Measurements from ENCODE around the gene DUSP6. TPM values are rescaled to one million over a fixed set of nuclear protein-coding genes. Genes with fewer than 3 reads are reported as not detected.

DUSP6 gene
- total and polyA plus RNA-seq, 2 experiments from 2014 or later = 96.1 to 112 TPM

GRCh38 chr12:89383235-89384049 lies 31.1 kb upstream of the DUSP6 start:
- H4K20me1 ChIP-seq (ENCODE audit: insufficient read depth) = no peaks in the 10 kb centered on the region
- H3K9ac ChIP-seq = peak overlapping the region; percentile 2; the same call in 1 of the 2 replicates
- H3K9me3 ChIP-seq (ENCODE audit: low read depth) = no peaks in the 10 kb centered on the region
- peak overlapping the region; percentile 56 for H3K27ac ChIP-seq
- in situ Hi-C loops (cut with MboI) = no loop called here
- H3F3A ChIP-seq (ENCODE audit: insufficient read depth) = peaks cover 33% of the 10 kb centered on the region
- H3K4me2 ChIP-seq (ENCODE audit: unreplicated experiment) = peak overlapping the region; percentile 76
- H3K36me3 ChIP-seq (ENCODE audit: low read depth) = no peaks in the 10 kb centered on the region
- no peaks in the 10 kb centered on the region for H3K27me3 ChIP-seq (replicated peaks; ENCODE audit: insufficient read depth)
- DNase-seq = peak; percentile 32
- no peaks in the 10 kb centered on the region for H3K79me2 ChIP-seq (ENCODE audit: insufficient read depth)
- peak overlapping the region; percentile 58; the same call in 1 of the 2 replicates for H2AFZ ChIP-seq
- 59 to 61% methylated on average over 6 of the region's 6 CpGs for WGBS, 2 experiments (ENCODE audit: low coverage in 1 of 2, low lambda C conversion rate in 2 of 2, missing lambda C conversion rate in 2 of 2)
- TF ChIP-seq EZH2phosphoT487 (IDR thresholded peaks at IDR 0.05; ENCODE audit: insufficient read depth, low read depth) (no peak), EZH2 (IDR thresholded peaks at IDR 0.05; ENCODE audit: insufficient read depth, poor library complexity, severe bottlenecking) (no peak)
- peak overlapping the region; percentile 38 for H3K4me3 ChIP-seq
- H3K4me1 ChIP-seq (ENCODE audit: insufficient read depth) = peaks cover 27% of the 10 kb centered on the region
- no peaks in the 10 kb centered on the region for H3K9me2 ChIP-seq (ENCODE audit: insufficient read depth)

- in situ Hi-C loops (cut with MboI) = no loop called here
- no peak for TF ChIP-seq EZH2phosphoT487 (IDR thresholded peaks at IDR 0.05; ENCODE audit: insufficient read depth, low read depth)
- TF ChIP-seq EZH2 (IDR thresholded peaks at IDR 0.05; ENCODE audit: insufficient read depth, poor library complexity, severe bottlenecking) = no peak
- 57 to 60% methylated on average over 5 of the region's 5 CpGs for whole genome bisulfite sequencing, 2 experiments (ENCODE audit: low coverage in 1 of 2, low lambda C conversion rate in 2 of 2, missing lambda C conversion rate in 2 of 2)
These were observed 30.0 kb upstream of the DUSP6 start for GRCh38 chr12:89382328-89382727.

DNA sequence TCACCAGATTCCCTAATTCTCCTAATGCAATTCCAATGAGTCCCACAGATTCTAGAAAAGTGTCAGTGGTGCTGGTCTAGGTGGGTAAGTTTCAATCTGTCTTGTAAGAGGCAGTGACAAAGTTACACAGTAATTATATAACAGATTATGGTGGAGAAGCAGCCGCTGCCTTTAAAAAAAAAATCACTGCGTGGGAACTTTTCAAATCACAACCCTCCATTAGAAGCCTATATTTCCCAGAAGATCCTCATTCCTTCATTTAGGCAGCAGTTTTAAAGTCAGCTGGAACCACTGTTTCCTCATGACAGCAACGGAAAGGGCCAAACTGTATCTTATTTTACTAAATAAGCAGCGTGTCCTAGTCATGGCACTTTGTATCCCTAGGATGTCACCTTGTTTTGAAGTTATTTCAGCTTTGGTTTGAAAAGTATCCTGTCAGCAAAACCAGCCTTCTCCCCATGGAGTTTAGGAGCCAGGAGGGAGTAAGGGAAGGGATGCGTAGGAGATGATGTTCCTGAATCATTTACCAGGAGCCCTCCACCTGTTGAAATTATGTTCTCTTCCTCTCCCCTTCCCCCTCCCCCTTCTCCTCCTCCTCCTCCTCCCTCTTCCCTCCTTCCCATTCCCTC lies 27.7 kb upstream of the DUSP6 start:
- WGBS, 2 experiments (ENCODE audit: low coverage in 1 of 2, low lambda C conversion rate in 2 of 2, missing lambda C conversion rate in 2 of 2) = 91 to 92% methylated on average over 5 of the region's 5 CpGs
- no peak overlapping the region for H2AFZ ChIP-seq
- no peaks in the 10 kb centered on the region for H3K27me3 ChIP-seq (replicated peaks; ENCODE audit: insufficient read depth)
- H3K79me2 ChIP-seq (ENCODE audit: insufficient read depth) = no peaks in the 10 kb centered on the region
- no peaks in the 10 kb centered on the region for H3K36me3 ChIP-seq (ENCODE audit: low read depth)
- H3K27ac ChIP-seq = no peak overlapping the region
- no peak for DNase-seq
- no peaks in the 10 kb centered on the region for H3K9me2 ChIP-seq (ENCODE audit: insufficient read depth)
- no peaks in the 10 kb centered on the region for H3K9me3 ChIP-seq (ENCODE audit: low read depth)
- TF ChIP-seq EZH2 (IDR thresholded peaks at IDR 0.05; ENCODE audit: insufficient read depth, poor library complexity, severe bottlenecking) (no peak), EZH2phosphoT487 (IDR thresholded peaks at IDR 0.05; ENCODE audit: insufficient read depth, low read depth) (no peak)
- H3K4me2 ChIP-seq (ENCODE audit: unreplicated experiment) = no peak overlapping the region
- no peak overlapping the region for H3K4me3 ChIP-seq
- H3K4me1 ChIP-seq (ENCODE audit: insufficient read depth) = peaks cover 30% of the 10 kb centered on the region
- in situ Hi-C loops (cut with MboI) = no loop called here
- H4K20me1 ChIP-seq (ENCODE audit: insufficient read depth) = no peaks in the 10 kb centered on the region
- no peak overlapping the region for H3K9ac ChIP-seq
- peaks cover 40% of the 10 kb centered on the region for H3F3A ChIP-seq (ENCODE audit: insufficient read depth)

More at GRCh38 chr12:89382328-89382727, 30.0 kb upstream of the DUSP6 start:
- Histone ChIP-seq H3K9ac (no peak overlapping the region), H3K27ac (no peak overlapping the region), H3K36me3 (ENCODE audit: low read depth) (no peaks in the 10 kb centered on the region), H4K20me1 (ENCODE audit: insufficient read depth) (no peaks in the 10 kb centered on the region), H3K27me3 (replicated peaks; ENCODE audit: insufficient read depth) (no peaks in the 10 kb centered on the region), H3K9me2 (ENCODE audit: insufficient read depth) (no peaks in the 10 kb centered on the region), H2AFZ (no peak overlapping the region), H3K4me1 (ENCODE audit: insufficient read depth) (peaks cover 27% of the 10 kb centered on the region), H3K79me2 (ENCODE audit: insufficient read depth) (no peaks in the 10 kb centered on the region), H3K9me3 (ENCODE audit: low read depth) (no peaks in the 10 kb centered on the region), H3F3A (ENCODE audit: insufficient read depth) (peaks cover 33% of the 10 kb centered on the region), H3K4me3 (no peak overlapping the region), H3K4me2 (ENCODE audit: unreplicated experiment) (no peak overlapping the region)
- DNase-seq = no peak

DNA sequence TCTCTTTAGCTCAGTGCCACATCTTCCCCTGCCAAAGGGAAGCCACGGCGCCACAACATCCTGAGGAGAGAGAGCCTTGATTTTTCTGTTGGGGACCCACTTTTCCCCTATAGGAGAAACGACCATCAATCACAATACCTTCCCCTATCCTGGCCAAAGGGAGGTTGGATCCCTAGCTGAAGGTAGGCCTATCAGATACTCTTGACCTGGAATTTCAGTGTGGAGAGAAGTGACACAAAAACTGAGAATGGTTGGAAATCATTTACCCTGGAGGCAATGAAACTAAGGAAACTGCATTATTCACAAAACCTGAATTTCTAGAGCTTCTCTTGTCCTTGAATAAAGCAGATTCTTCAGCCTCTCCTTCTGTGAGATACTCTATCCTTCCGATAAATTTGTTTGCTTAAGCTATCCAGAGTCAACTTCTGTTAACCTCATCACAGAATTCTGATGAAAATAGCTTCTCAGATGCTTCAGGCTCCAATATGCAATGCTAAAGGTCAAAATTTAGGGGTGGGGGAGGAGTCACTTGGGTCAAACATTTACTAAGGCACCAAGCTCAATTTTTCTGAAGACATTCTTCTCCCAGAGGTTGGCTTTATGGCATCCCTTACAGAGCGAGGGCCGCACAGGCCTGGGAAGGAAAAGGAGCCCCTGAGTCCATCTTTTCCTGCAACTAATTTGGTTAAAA lies 27.0 kb upstream of the DUSP6 start:
- Histone ChIP-seq H3F3A (ENCODE audit: insufficient read depth) (peaks cover 40% of the 10 kb centered on the region), H3K9me2 (ENCODE audit: insufficient read depth) (no peaks in the 10 kb centered on the region), H3K27ac (no peak overlapping the region), H4K20me1 (ENCODE audit: insufficient read depth) (no peaks in the 10 kb centered on the region), H3K9ac (no peak overlapping the region), H3K9me3 (ENCODE audit: low read depth) (no peaks in the 10 kb centered on the region), H3K4me3 (no peak overlapping the region), H3K4me1 (ENCODE audit: insufficient read depth) (peaks cover 30% of the 10 kb centered on the region), H3K4me2 (ENCODE audit: unreplicated experiment) (no peak overlapping the region), H3K27me3 (replicated peaks; ENCODE audit: insufficient read depth) (no peaks in the 10 kb centered on the region), H3K36me3 (ENCODE audit: low read depth) (no peaks in the 10 kb centered on the region), H2AFZ (no peak overlapping the region), H3K79me2 (ENCODE audit: insufficient read depth) (no peaks in the 10 kb centered on the region)
- WGBS, 2 experiments (ENCODE audit: low coverage in 1 of 2, low lambda C conversion rate in 2 of 2, missing lambda C conversion rate in 2 of 2) = 83 to 90% methylated on average over 6 of the region's 6 CpGs
- in situ Hi-C loops (cut with MboI) = no loop called here
- no peak for TF ChIP-seq EZH2 (IDR thresholded peaks at IDR 0.05; ENCODE audit: insufficient read depth, poor library complexity, severe bottlenecking)
- TF ChIP-seq EZH2phosphoT487 (IDR thresholded peaks at IDR 0.05; ENCODE audit: insufficient read depth, low read depth) = no peak
- DNase-seq = no peak
